Esophagus muscularis mucosa (tissue), 4 donors: ENCODE results near the gene EZR. TPM values are rescaled to one million over a fixed set of nuclear protein-coding genes. Genes with fewer than 3 reads are reported as not detected.
"Not testable (repeated sequence)": the region's sequence is repeated elsewhere in the genome, so short reads cannot be mapped to it uniquely, and the experiment has no call there.

Experiments used
- DNase-seq: peaks from one replicate; pipeline ENCODE4 v3.0.0-alpha.2; 2017; ENCODE audit errors: extremely low spot score
- H3K27ac ChIP-seq, 4 donors: fragments of 200-600 bp; sonication (generic); replicated peaks in 1 of 4; 1 replicate in 3 of 4; 2 replicates in 1 of 4; pipeline ENCODE4 v1.5.1; 2016 to 2019; ENCODE audit warnings: mild to moderate bottlenecking in 1 of 4
- H3K27me3 ChIP-seq, 4 donors: fragments of 200-600 bp; sonication (generic); one replicate each; pipeline versions ENCODE4 v1.5.1 to v1.6.0; 2016 to 2019
- H3K36me3 ChIP-seq, 4 donors: fragments of 200-600 bp; sonication (generic); one replicate each; pipeline ENCODE4 v1.5.1; 2016 to 2019
- H3K4me1 ChIP-seq, 4 donors: fragments of 200-600 bp; sonication (generic); one replicate each; pipeline ENCODE4 v1.5.1; 2016 to 2019
- H3K4me3 ChIP-seq, 4 donors: fragments of 200-600 bp; sonication (generic); 1 replicate in 2 of 4; 2 replicates in 2 of 4; pipeline ENCODE4 v1.5.1; 2016 to 2019; ENCODE audit warnings: mild to moderate bottlenecking in 4 of 4, moderate library complexity in 1 of 4
- H3K9me3 ChIP-seq, 4 donors: fragments of 200-600 bp; sonication (generic); 1 replicate in 3 of 4; 2 replicates in 1 of 4; pipeline ENCODE4 v1.5.1; 2016 to 2019
- CTCF ChIP-seq, 3 experiments: fragments of 200-600 bp in 2 of 3; fragments of 450-650 bp in 1 of 3; sonication (generic) in 2 of 3; IDR thresholded peaks; one replicate each; pipeline ENCODE4 v1.5.1; 2017 to 2019; ENCODE audit warnings: antibody characterized with exemption in 3 of 3, mild to moderate bottlenecking in 2 of 3, moderate library complexity in 1 of 3
- EP300 ChIP-seq: sonication (generic); formaldehyde crosslinking; IDR thresholded peaks from one replicate; pipeline ENCODE4 v1.6.1; 2017; ENCODE audit warnings: antibody characterized with exemption
- POLR2A ChIP-seq: fragments of 450-650 bp; IDR thresholded peaks from one replicate; pipeline ENCODE4 v1.6.1; 2017; ENCODE audit warnings: antibody characterized with exemption, moderate library complexity, mild to moderate bottlenecking, low read depth
- POLR2AphosphoS5 ChIP-seq, 2 donors: sonication (generic); formaldehyde crosslinking; IDR thresholded peaks; one replicate each; pipeline ENCODE4 v1.6.1; 2017; ENCODE audit warnings: antibody characterized with exemption in 2 of 2
- WGBS: methylation state at CpG from one replicate; pipeline ENCODE4 v1.1.5; 2018; 5-methylcytosine and 5-hydroxymethylcytosine counted together
- intact Hi-C: fragments of 100-400 bp; cut with DNase I; formaldehyde crosslinking; loops from one replicate; pipeline ENCODE4 v1.15.1; 2023
- total RNA-seq, 4 donors: library from RNA; depleted of rRNA; stranded (reverse); fragments of >200 nt; gene quantifications; one replicate each; pipeline versions ENCODE4 v1.1.0 to v1.2.1, GENCODE V29; 2016

Gene EZR
- total RNA-seq, 4 donors from 2014 or later: 205 to 226 (median 212) TPM

- 39% methylated on average over 1 of the region's 1 CpG for WGBS
- intact Hi-C loops: loop anchor here (5.0 kb wide), 1 partner anchor 179 kb away; no protein-coding TSS in a partner anchor
- Histone ChIP-seq H3K27me3 (no peaks in the 10 kb centered on the region), H3K27ac (no peak overlapping the region), H3K4me1 (peaks cover 32 to 83% (median 37%) of the 10 kb centered on the region in 4 donors), H3K36me3 (peaks cover under 1 to 11% (median 5%) of the 10 kb centered on the region in 4 donors), H3K9me3 (no peaks in the 10 kb centered on the region), H3K4me3 (no peak overlapping the region)
- DNase-seq: no peak
- TF ChIP-seq POLR2A (no peak), CTCF (IDR thresholded peaks at IDR 0.05) (peak in 1 of 3 experiments; percentile 38), EP300 (no peak), POLR2AphosphoS5 (IDR thresholded peaks at IDR 0.05) (no peak)
These were observed 25.7 kb downstream of the EZR start for GRCh38 chr6:158793432-158793831.

GRCh38 chr6:158792505-158792904 is 26.7 kb downstream of the EZR start:
- Histone ChIP-seq H3K36me3 (peaks cover 10 to 20% (median 15%) of the 10 kb centered on the region in 4 donors), H3K4me1 (peaks cover 23 to 73% (median 27%) of the 10 kb centered on the region in 4 donors)
- not testable (repeated sequence) for H3K4me3 ChIP-seq, H3K27ac ChIP-seq, DNase-seq, H3K9me3 ChIP-seq, H3K27me3 ChIP-seq
- intact Hi-C loops: loop anchor here (5.0 kb wide), 1 partner anchor 180 kb away; no protein-coding TSS in a partner anchor
- WGBS: 89% methylated on average over 10 of the region's 10 CpGs

GRCh38 chr6:158791274-158791855 is 27.8 kb downstream of the EZR start:
- Histone ChIP-seq H3K4me1 (peaks cover 12 to 63% (median 21%) of the 10 kb centered on the region in 4 donors), H3K36me3 (peaks cover 18 to 31% (median 26%) of the 10 kb centered on the region in 4 donors), H3K4me3 (no peak overlapping the region), H3K27me3 (no peaks in the 10 kb centered on the region), H3K27ac (no peak overlapping the region), H3K9me3 (no peaks in the 10 kb centered on the region)
- intact Hi-C loops: loop anchor here (5.0 kb wide), 1 partner anchor 181 kb away; no protein-coding TSS in a partner anchor
- 73% methylated on average over 7 of the region's 7 CpGs for WGBS
- TF ChIP-seq POLR2A (no peak), POLR2AphosphoS5 (IDR thresholded peaks at IDR 0.05) (no peak), EP300 (no peak), CTCF (IDR thresholded peaks at IDR 0.05) (no peak)
- DNase-seq: no peak

GRCh38 chr6:158789115-158789917 is 29.9 kb downstream of the EZR start:
- Histone ChIP-seq H3K9me3 (no peaks in the 10 kb centered on the region), H3K27ac (no peak overlapping the region), H3K27me3 (no peaks in the 10 kb centered on the region), H3K36me3 (peaks cover 39 to 52% (median 47%) of the 10 kb centered on the region in 4 donors), H3K4me3 (no peak overlapping the region), H3K4me1 (peaks cover 11 to 45% (median 16%) of the 10 kb centered on the region in 4 donors)
- DNase-seq: no peak
- intact Hi-C loops: no loop called here
- TF ChIP-seq POLR2A (no peak), CTCF (IDR thresholded peaks at IDR 0.05) (no peak), POLR2AphosphoS5 (IDR thresholded peaks at IDR 0.05) (no peak), EP300 (no peak)
- WGBS: 82% methylated on average over 11 of the region's 11 CpGs

GRCh38 chr6:158787395-158787794 is 31.8 kb downstream of the EZR start:
- Histone ChIP-seq H3K4me3 (no peak overlapping the region), H3K4me1 (peaks cover 5 to 27% (median 9%) of the 10 kb centered on the region in 4 donors), H3K9me3 (no peaks in the 10 kb centered on the region), H3K27me3 (no peaks in the 10 kb centered on the region), H3K36me3 (peaks cover 58 to 71% (median 66%) of the 10 kb centered on the region in 4 donors), H3K27ac (no peak overlapping the region)
- no peak for DNase-seq
- intact Hi-C loops: no loop called here
- TF ChIP-seq POLR2A (no peak), CTCF (IDR thresholded peaks at IDR 0.05) (no peak), EP300 (no peak), POLR2AphosphoS5 (IDR thresholded peaks at IDR 0.05) (no peak)
- WGBS: 87% methylated on average over 6 of the region's 6 CpGs
